Dermis microvascular lymphatic vessel endothelial cell (primary cell): ENCODE measurements around the gene GNG14. TPM values are rescaled to one million over a fixed set of nuclear protein-coding genes. Genes with fewer than 3 reads are reported as not detected.
"Not testable (repeated sequence)": the region's sequence is repeated elsewhere in the genome, so short reads cannot be mapped to it uniquely, and the experiment has no call there.

Experiments
- DNase-seq, 2 donors: peaks; one replicate each; pipeline versions ENCODE4 v3.0.0 to v3.0.0-alpha.2; 2010; ENCODE audit warnings: low read depth in 2 of 2
- total RNA-seq: library from RNA; depleted of rRNA; stranded (reverse); fragments of >200 nt; gene quantifications from 2 replicates; pipeline ENCODE4 v1.2.1, GENCODE V29; 2014

GNG14 gene
- not detected in 2 replicates for total RNA-seq

GRCh38 chr19:12687496-12688196 lies at the start of gene GNG14:
Gene GNG14, plus strand, starts transcription at chr19:12687998. Its CDS starts 51 bp downstream, at chr19:12688049.
- no peak for DNase-seq

GRCh38 chr19:12638611-12639182 lies 49.1 kb upstream of the GNG14 start:
- no peak for DNase-seq

GRCh38 chr19:12639901-12640613 lies 47.7 kb upstream of the GNG14 start:
- peak; percentile 47 to 75 for DNase-seq

- no peak for DNase-seq
Measured at GRCh38 chr19:12641456-12641855, 46.3 kb upstream of the GNG14 start.

- no peak for DNase-seq
Measured at GRCh38 chr19:12642506-12642905, 45.3 kb upstream of the GNG14 start.

- not testable (repeated sequence) for DNase-seq
Measured at GRCh38 chr19:12643716-12644115, 44.1 kb upstream of the GNG14 start.

- DNase-seq, result no peak
Measured at GRCh38 chr19:12646551-12646950, 41.2 kb upstream of the GNG14 start.

- no peak for DNase-seq
Measured at GRCh38 chr19:12647047-12647446, 40.8 kb upstream of the GNG14 start.

- peak in 1 of 2 donors; percentile 44 for DNase-seq
Measured at GRCh38 chr19:12647490-12648071, 40.2 kb upstream of the GNG14 start.

- peak in 1 of 2 donors; percentile 29 for DNase-seq
Measured at GRCh38 chr19:12648088-12648487, 39.7 kb upstream of the GNG14 start.

GRCh38 chr19:12649941-12650340 lies 37.9 kb upstream of the GNG14 start:
- DNase-seq, result no peak

GRCh38 chr19:12652219-12652618 lies 35.6 kb upstream of the GNG14 start:
- no peak for DNase-seq

- no peak for DNase-seq
Measured at GRCh38 chr19:12655546-12655945, 32.3 kb upstream of the GNG14 start.

GRCh38 chr19:12656899-12657571 lies 30.8 kb upstream of the GNG14 start:
- no peak for DNase-seq

- no peak for DNase-seq
Measured at GRCh38 chr19:12657966-12658365, 29.8 kb upstream of the GNG14 start.

- no peak for DNase-seq
Measured at GRCh38 chr19:12660980-12661379, 26.8 kb upstream of the GNG14 start.

GRCh38 chr19:12664406-12665280 lies 23.2 kb upstream of the GNG14 start:
- DNase-seq, result no peak

- DNase-seq, result no peak
Measured at GRCh38 chr19:12665281-12665573, 22.6 kb upstream of the GNG14 start.

GRCh38 chr19:12665671-12666264 lies 22.0 kb upstream of the GNG14 start:
- peak in 1 of 2 donors; percentile 12 for DNase-seq

GRCh38 chr19:12666265-12667048 lies 21.3 kb upstream of the GNG14 start, which contains the start of the genes MAN2B1 and WDR83:
Gene MAN2B1, minus strand, starts transcription at chr19:12666742. Its CDS starts 41 bp downstream, at chr19:12666701.
Gene WDR83, plus strand, starts transcription at chr19:12666807. Its CDS starts 2,984 bp downstream, at chr19:12669791.
- DNase-seq, result peak in 1 of 2 donors; percentile 80
